Astrocyte of the cerebellum (primary cell): ENCODE data around the gene PDK2.
A peak's percentile ranks its signal among the peaks of the same experiment; 100 is the strongest.

Experiments used
- DNase-seq: peaks from one replicate; pipeline ENCODE4 v3.0.0-alpha.2; 2011; ENCODE audit warnings: low read depth
- H3K4me3 ChIP-seq: 2 replicates; pipeline ENCODE4 v1.5.1; 2011; ENCODE audit warnings: mild to moderate bottlenecking, low read depth, low read length, moderate library complexity
- in situ Hi-C: cut with HindIII; loops from 2 replicates; pipeline ENCODE4 v1.10.0; 2017; ENCODE audit warnings: low sequenced_read_pairs
- TF ChIP-seq, protein P1 (sequence below): IDR thresholded peaks from 2 replicates; pipeline ENCODE4 v1.5.1; 2012; ENCODE audit warnings: low read length, low read depth, moderate library complexity, mild to moderate bottlenecking; ENCODE audit errors: missing control alignments

PDK2 gene

DNA sequence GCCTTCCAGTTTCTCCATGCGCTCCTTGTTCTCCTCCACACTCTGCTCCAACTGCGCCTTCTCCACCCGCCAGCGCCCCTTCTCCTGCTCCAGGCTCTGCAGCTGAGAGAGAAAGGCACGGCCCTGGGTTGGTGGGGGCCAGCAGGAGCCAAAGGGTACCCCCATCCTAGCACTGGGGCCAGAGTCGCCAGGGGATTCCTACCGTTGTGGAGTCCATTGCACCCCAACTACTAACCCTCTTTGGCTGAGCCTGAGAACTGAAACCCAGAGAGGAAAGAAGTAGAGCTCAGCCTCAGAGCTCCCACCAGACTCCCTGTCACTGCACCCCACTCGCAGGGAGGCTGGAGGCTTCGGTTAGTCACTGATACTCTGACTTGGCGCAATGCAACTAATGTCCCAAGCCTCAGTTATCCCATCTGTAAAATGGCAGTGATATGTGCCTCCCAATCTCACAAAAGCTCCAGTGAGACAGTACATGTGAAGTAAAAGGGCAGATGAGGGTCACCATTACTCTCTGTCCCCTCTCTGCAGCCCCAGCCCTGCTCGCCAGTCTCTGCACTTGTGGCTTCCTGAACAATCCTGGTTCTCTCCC, 41.0 kb downstream of the PDK2 start:
- in situ Hi-C loops = no loop called here
- H3K4me3 ChIP-seq = no peak overlapping the region
- TF ChIP-seq, protein P1, sequence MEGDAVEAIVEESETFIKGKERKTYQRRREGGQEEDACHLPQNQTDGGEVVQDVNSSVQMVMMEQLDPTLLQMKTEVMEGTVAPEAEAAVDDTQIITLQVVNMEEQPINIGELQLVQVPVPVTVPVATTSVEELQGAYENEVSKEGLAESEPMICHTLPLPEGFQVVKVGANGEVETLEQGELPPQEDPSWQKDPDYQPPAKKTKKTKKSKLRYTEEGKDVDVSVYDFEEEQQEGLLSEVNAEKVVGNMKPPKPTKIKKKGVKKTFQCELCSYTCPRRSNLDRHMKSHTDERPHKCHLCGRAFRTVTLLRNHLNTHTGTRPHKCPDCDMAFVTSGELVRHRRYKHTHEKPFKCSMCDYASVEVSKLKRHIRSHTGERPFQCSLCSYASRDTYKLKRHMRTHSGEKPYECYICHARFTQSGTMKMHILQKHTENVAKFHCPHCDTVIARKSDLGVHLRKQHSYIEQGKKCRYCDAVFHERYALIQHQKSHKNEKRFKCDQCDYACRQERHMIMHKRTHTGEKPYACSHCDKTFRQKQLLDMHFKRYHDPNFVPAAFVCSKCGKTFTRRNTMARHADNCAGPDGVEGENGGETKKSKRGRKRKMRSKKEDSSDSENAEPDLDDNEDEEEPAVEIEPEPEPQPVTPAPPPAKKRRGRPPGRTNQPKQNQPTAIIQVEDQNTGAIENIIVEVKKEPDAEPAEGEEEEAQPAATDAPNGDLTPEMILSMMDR = no peak
- DNase-seq = no peak

DNA sequence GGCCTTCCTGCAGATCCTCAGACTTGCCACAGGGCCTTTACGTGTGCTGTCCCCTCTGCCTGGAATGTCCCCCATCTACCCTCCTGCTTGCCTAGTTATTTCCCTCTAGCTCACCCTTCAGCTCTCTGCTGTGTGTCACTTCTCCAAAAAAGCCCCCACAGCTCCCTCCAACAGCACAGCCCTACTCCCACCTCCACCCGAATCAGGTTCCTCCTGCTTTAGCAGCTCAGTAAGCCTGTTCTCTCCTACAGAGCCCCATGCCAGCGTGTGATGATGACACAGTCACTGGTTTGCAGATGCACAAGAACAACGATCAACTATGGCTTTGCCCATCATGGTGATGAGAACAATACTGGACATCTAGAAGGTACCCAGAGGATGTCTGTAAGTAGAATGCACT, 41.9 kb downstream of the PDK2 start:
- in situ Hi-C loops = no loop called here
- H3K4me3 ChIP-seq = no peak overlapping the region
- no peak for DNase-seq
- TF ChIP-seq, protein P1 = no peak

DNA sequence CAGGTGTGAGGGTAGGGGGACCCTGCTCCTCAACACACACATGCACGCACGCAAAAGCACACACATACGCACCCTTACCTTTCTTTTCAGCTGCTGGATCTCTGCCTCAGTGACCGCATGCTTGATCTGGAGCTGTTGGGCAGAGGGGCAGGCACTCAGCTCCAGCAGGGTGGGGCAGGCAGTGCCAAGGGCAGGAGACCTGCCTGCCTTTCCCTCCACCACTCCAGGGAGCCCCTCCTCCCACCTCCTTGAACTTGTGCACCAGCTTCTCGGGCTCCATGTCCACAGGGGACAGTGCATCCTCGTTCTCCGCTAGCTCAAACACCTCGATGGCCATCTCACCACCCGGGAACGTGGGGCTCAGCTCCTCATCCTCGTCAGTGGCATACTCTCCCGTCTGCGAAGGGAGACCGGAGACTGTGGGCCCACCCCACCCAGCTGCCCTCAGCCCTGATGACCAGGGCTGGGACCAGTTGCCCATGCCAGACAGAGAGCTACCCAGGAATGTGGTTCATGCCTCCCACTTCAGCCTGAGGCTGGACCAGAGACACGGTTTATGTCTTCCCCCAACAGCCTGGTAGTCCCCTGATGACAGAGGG, 44.1 kb downstream of the PDK2 start:
- no peak overlapping the region for H3K4me3 ChIP-seq
- TF ChIP-seq, protein P1 = no peak
- in situ Hi-C loops = no loop called here
- no peak for DNase-seq

DNA sequence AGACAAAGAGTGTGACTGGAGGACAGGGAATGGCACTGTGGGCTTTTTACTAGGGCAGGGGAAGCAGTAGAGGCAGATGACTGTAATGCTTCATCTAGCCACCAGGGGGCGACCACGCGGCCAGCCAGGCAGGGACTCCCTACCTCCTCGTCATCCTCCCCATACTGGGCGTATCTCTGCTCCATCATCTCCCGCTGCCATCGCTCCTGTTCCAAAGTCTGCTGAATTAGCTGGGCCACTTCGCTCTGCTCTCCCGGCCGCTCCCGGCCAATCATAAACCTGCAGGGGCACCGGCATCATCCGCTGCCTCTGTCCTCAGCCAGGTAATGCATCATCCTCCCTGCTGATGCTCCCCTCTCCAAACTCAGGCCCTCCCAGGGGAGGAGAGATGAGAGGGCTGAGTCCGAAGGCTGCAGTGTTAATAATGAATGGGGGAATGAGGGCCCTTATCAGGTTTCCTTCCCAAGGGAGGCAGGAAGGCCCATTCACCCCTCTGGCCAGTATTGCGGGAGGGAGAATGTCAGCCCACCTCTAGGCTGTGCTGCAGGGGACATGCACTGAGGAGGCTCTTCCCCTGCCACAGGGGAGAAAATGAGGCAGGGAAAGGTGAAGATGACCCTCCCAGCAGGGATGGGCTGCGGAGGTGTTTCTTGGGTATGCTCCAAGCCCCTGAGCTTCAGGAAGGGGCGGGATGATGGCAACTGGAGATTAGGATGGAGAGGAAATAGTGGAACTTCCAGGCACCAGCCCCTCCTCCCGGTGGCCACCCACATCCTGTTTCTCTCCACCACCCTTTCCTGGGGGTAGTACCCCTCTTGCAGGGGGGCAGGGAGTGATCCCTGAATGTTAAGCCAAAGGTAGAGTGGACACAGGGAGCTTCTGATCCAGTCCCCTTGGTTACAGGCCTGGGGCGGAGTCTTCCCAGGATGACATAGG, 45.1 kb downstream of the PDK2 start:
- in situ Hi-C loops = no loop called here
- TF ChIP-seq, protein P1 = peak; percentile 64
- DNase-seq = no peak
- no peak overlapping the region for H3K4me3 ChIP-seq

DNA sequence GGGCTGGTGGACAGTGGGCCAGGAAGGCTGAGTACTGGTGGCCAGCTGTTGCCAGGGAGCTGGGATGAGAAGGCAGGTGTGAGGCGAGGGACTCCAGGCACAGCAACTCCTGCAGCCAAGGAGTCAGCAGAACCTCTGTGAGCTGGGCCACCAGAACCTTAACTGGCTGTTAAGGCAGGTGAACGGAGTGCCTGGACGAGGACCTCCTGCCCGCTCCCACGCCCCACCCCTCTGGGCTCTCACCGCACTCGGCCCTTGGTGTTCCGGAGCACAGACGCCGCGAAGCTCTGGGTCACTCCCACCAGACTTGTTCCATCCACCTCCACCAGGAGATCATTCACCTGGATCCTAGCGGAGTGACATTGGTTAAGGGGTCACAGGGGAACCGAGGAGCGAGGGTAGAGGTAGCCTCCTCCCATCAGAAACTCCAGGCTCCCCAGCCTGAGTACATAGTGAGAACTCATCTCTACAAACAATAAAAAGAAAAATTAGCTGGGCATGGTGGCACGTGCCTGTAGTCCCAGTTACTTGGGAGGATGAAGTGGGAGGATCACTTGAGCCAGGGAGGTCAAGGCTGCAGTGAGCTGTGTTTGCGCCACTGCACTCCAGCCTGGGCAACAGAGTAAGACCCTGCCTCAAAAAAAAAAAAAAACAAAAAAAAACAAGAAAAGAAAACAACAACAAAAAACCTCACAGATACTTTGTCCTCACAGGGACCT, 46.0 kb downstream of the PDK2 start:
- DNase-seq = no peak
- TF ChIP-seq, protein P1 = no peak
- H3K4me3 ChIP-seq = no peak overlapping the region
- in situ Hi-C loops = no loop called here

DNA sequence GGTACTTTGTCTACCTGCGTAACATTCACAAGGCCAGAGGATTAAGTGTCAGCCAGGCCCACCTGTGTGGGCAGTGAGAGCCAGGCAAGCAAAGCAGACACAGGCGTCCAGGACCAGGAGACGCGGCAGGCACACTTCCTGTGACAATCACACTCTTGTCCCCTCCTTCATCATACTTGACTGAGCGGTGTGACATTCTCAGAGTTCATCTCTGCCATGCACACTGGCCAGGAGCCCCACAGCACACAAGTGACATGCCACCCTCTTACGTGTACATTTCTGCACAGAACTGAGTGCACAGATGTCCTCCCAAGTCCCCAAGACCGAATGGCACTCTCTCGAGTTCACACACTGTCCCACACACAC, 46.6 kb downstream of the PDK2 start:
- TF ChIP-seq, protein P1 = no peak
- in situ Hi-C loops = no loop called here
- no peak for DNase-seq
- H3K4me3 ChIP-seq = no peak overlapping the region
